ENCODE data around the gene ZNF518B.

GRCh38 chr4:10457255-10457801 lies at the start of gene ZNF518B:
- TF ChIP-seq FOS (IDR thresholded peaks at IDR 0.05; ENCODE audit: borderline replicate concordance, extremely low read depth, insufficient read length) (no peak), BCL11A (IDR thresholded peaks at IDR 0.05; ENCODE audit: low read depth, low read length) (no peak), SIN3A (IDR thresholded peaks at IDR 0.05; ENCODE audit: low read depth, low read length) (no peak), ATF3 (IDR thresholded peaks at IDR 0.05; ENCODE audit: borderline replicate concordance, extremely low read depth, low read depth, low read length) (no peak), MAX (IDR thresholded peaks at IDR 0.05; ENCODE audit: low read depth, low read length) (no peak), SMC3 (IDR thresholded peaks at IDR 0.05; ENCODE audit: borderline replicate concordance, low read length) (no peak)
- TF ChIP-seq, protein P1, sequence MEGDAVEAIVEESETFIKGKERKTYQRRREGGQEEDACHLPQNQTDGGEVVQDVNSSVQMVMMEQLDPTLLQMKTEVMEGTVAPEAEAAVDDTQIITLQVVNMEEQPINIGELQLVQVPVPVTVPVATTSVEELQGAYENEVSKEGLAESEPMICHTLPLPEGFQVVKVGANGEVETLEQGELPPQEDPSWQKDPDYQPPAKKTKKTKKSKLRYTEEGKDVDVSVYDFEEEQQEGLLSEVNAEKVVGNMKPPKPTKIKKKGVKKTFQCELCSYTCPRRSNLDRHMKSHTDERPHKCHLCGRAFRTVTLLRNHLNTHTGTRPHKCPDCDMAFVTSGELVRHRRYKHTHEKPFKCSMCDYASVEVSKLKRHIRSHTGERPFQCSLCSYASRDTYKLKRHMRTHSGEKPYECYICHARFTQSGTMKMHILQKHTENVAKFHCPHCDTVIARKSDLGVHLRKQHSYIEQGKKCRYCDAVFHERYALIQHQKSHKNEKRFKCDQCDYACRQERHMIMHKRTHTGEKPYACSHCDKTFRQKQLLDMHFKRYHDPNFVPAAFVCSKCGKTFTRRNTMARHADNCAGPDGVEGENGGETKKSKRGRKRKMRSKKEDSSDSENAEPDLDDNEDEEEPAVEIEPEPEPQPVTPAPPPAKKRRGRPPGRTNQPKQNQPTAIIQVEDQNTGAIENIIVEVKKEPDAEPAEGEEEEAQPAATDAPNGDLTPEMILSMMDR (IDR thresholded peaks at IDR 0.05 in 2 of 3, conservative IDR thresholded peaks at IDR 0.05 in 1 of 3; ENCODE audit: control insufficient read depth in 2 of 3, extremely low read depth in 1 of 3, insufficient read depth in 1 of 3, low read depth in 3 of 3, low read length in 3 of 3), result no peak

Data from GM12878 (cell line).